ENCODE data around the gene LRRC14B.

LRRC14B gene

DNA sequence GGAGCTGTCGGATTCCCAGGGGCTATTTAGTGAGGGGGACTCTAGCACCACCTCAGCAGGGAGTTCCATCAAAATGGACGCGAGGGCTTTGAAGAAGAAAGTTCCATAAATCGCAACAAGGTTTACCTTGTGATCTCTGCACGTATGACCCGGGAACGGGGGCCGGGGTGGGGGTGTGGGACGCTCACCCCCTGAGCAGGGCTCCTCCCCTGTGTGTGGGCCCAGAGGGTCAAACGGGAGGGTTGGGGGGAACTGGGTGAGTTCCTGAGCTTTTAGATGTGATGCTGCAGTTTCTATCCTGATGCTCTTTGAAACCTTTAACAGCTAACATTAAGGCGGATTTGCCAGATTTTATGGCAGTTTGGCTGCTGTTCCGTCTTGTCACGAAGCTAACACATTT lies 18.9 kb upstream of the LRRC14B start:
- Histone ChIP-seq H3K9me3 (ENCODE audit: control insufficient read depth, low read length) (no peaks in the 10 kb centered on the region), H3K79me2 (no peaks in the 10 kb centered on the region), H3K4me3 (ENCODE audit: low read depth, low read length) (no peak overlapping the region), H3K9ac (no peak overlapping the region), H3K4me1 (peaks cover 7% of the 10 kb centered on the region), H2AFZ (no peak overlapping the region), H3K36me3 (ENCODE audit: control insufficient read depth, insufficient read depth, low read length) (no peaks in the 10 kb centered on the region), H3K27me3 (ENCODE audit: control insufficient read depth, insufficient read depth, low read length) (no peaks in the 10 kb centered on the region), H3K27ac (no peak overlapping the region), H3K4me2 (ENCODE audit: low read length) (no peak overlapping the region)
- TF ChIP-seq CTCF (IDR thresholded peaks at IDR 0.05) = no peak

- no peak overlapping the region for H3K4me3 ChIP-seq (ENCODE audit: low read depth, low read length)
- H3K4me2 ChIP-seq (ENCODE audit: low read length) = no peak overlapping the region
- H3K9ac ChIP-seq = no peak overlapping the region
- no peak overlapping the region for H3K27ac ChIP-seq
- no peaks in the 10 kb centered on the region for H3K36me3 ChIP-seq (ENCODE audit: control insufficient read depth, insufficient read depth, low read length)
- TF ChIP-seq CTCF (IDR thresholded peaks at IDR 0.05) = no peak
- H3K4me1 ChIP-seq = peaks cover 7% of the 10 kb centered on the region
- H2AFZ ChIP-seq = no peak overlapping the region
- no peaks in the 10 kb centered on the region for H3K9me3 ChIP-seq (ENCODE audit: control insufficient read depth, low read length)
- no peaks in the 10 kb centered on the region for H3K27me3 ChIP-seq (ENCODE audit: control insufficient read depth, insufficient read depth, low read length)
- no peaks in the 10 kb centered on the region for H3K79me2 ChIP-seq
These were observed 18.4 kb upstream of the LRRC14B start for GRCh38 chr5:172841-173251.

- no peaks in the 10 kb centered on the region for H3K27me3 ChIP-seq (ENCODE audit: control insufficient read depth, insufficient read depth, low read length)
- no peak for TF ChIP-seq CTCF (IDR thresholded peaks at IDR 0.05)
- H2AFZ ChIP-seq = no peak overlapping the region
- no peak overlapping the region for H3K27ac ChIP-seq
- no peak overlapping the region for H3K9ac ChIP-seq
- no peak overlapping the region for H3K4me3 ChIP-seq (ENCODE audit: low read depth, low read length)
- H3K4me1 ChIP-seq = peaks cover 7% of the 10 kb centered on the region
- no peaks in the 10 kb centered on the region for H3K79me2 ChIP-seq
- H3K4me2 ChIP-seq (ENCODE audit: low read length) = no peak overlapping the region
- no peaks in the 10 kb centered on the region for H3K9me3 ChIP-seq (ENCODE audit: control insufficient read depth, low read length)
- no peaks in the 10 kb centered on the region for H3K36me3 ChIP-seq (ENCODE audit: control insufficient read depth, insufficient read depth, low read length)
These were observed 17.7 kb upstream of the LRRC14B start for GRCh38 chr5:173392-174290.

- Histone ChIP-seq H3K79me2 (no peaks in the 10 kb centered on the region), H2AFZ (no peak overlapping the region), H3K36me3 (ENCODE audit: control insufficient read depth, insufficient read depth, low read length) (no peaks in the 10 kb centered on the region), H3K4me1 (peaks cover 7% of the 10 kb centered on the region), H3K27me3 (ENCODE audit: control insufficient read depth, insufficient read depth, low read length) (no peaks in the 10 kb centered on the region), H3K9ac (no peak overlapping the region), H3K4me3 (ENCODE audit: low read depth, low read length) (no peak overlapping the region), H3K27ac (no peak overlapping the region), H3K9me3 (ENCODE audit: control insufficient read depth, low read length) (no peaks in the 10 kb centered on the region), H3K4me2 (ENCODE audit: low read length) (no peak overlapping the region)
- no peak for TF ChIP-seq CTCF (IDR thresholded peaks at IDR 0.05)
These were observed 17.0 kb upstream of the LRRC14B start for GRCh38 chr5:174291-174600.

All from parathyroid adenoma (tissue), 2 donors.